DND-41 (cell line): ENCODE measurements around the gene TPGS2.

Source experiments
- ATAC-seq: fragments of 200-7000 bp; cut with Tn5 transposase; 3 replicates; pipeline ENCODE4 v1.9.1; 2021; ENCODE audit warnings: low read depth; ENCODE audit not compliant: insufficient read depth
- DNase-seq: peaks from one replicate; pipeline ENCODE4 v3.0.0-alpha.2; 2020
- H2AFZ ChIP-seq: 2 replicates; pipeline ENCODE4 v1.6.0; 2012; ENCODE audit warnings: low read depth, low read length
- H3K27ac ChIP-seq: 2 replicates; pipeline ENCODE4 v1.5.1; 2012; ENCODE audit warnings: low read length, inconsistent platforms
- H3K27me3 ChIP-seq: fragments of 200-600 bp; sonication (generic); 2 replicates; pipeline ENCODE4 v1.6.0; 2012; ENCODE audit warnings: low read length, mild to moderate bottlenecking, inconsistent platforms; ENCODE audit not compliant: insufficient read depth, poor library complexity
- H3K36me3 ChIP-seq: 2 replicates; pipeline ENCODE4 v1.5.1; 2012; ENCODE audit warnings: low read length, inconsistent platforms; ENCODE audit not compliant: insufficient read depth
- H3K4me1 ChIP-seq: 2 replicates; pipeline ENCODE4 v1.5.1; 2012; ENCODE audit warnings: mild to moderate bottlenecking, low read length; ENCODE audit not compliant: insufficient read depth
- H3K4me2 ChIP-seq: 2 replicates; pipeline ENCODE4 v1.6.0; 2012; ENCODE audit warnings: mild to moderate bottlenecking, moderate library complexity, low read length, inconsistent platforms; ENCODE audit not compliant: insufficient read depth
- H3K4me3 ChIP-seq, 2 experiments: fragments of 200-600 bp in 1 of 2; shearing (Covaris generic) in 1 of 2; 2 replicates each; pipeline ENCODE4 v1.5.1; 2012 to 2016; ENCODE audit warnings: inconsistent platforms in 2 of 2, low read length in 2 of 2, mild to moderate bottlenecking in 2 of 2, low read depth in 1 of 2, moderate library complexity in 1 of 2
- H3K79me2 ChIP-seq: 2 replicates; pipeline ENCODE4 v1.6.0; 2012; ENCODE audit warnings: low read length, inconsistent platforms; ENCODE audit not compliant: insufficient read depth
- H3K9ac ChIP-seq: 2 replicates; pipeline ENCODE4 v1.6.0; 2012; ENCODE audit warnings: low read depth, mild to moderate bottlenecking, inconsistent platforms, low read length, moderate library complexity
- H3K9me3 ChIP-seq: 2 replicates; pipeline ENCODE4 v1.5.1; 2012; ENCODE audit warnings: low read length, moderate library complexity, mild to moderate bottlenecking, inconsistent platforms; ENCODE audit not compliant: insufficient read depth, severe bottlenecking
- H4K20me1 ChIP-seq: 2 replicates; pipeline ENCODE4 v1.6.0; 2012; ENCODE audit warnings: low read length; ENCODE audit not compliant: insufficient read depth
- EZH2 ChIP-seq: IDR thresholded peaks from 3 replicates; pipeline ENCODE4 v1.6.1; 2012; ENCODE audit warnings: borderline replicate concordance, low read depth, mild to moderate bottlenecking, moderate library complexity, low read length, inconsistent platforms; ENCODE audit not compliant: severe bottlenecking
- TF ChIP-seq, protein P1 (sequence below): IDR thresholded peaks from 2 replicates; pipeline ENCODE4 v1.5.1; 2012; ENCODE audit warnings: borderline replicate concordance, low read length, moderate library complexity, mild to moderate bottlenecking; ENCODE audit not compliant: poor library complexity, severe bottlenecking; ENCODE audit errors: extremely low read depth

Gene TPGS2

GRCh38 chr18:36813101-36813775, 15.6 kb downstream of the TPGS2 start:
- no peaks in the 10 kb centered on the region for H3K27me3 ChIP-seq
- peaks cover 14% of the 10 kb centered on the region for H3K79me2 ChIP-seq
- H3K4me3 ChIP-seq = no peak overlapping the region
- no peak overlapping the region for H2AFZ ChIP-seq
- H3K36me3 ChIP-seq = peaks cover 84% of the 10 kb centered on the region
- H3K9ac ChIP-seq = no peak overlapping the region
- no peak overlapping the region for H3K27ac ChIP-seq
- ATAC-seq (no peak), DNase-seq (no peak)
- TF ChIP-seq, protein P1, sequence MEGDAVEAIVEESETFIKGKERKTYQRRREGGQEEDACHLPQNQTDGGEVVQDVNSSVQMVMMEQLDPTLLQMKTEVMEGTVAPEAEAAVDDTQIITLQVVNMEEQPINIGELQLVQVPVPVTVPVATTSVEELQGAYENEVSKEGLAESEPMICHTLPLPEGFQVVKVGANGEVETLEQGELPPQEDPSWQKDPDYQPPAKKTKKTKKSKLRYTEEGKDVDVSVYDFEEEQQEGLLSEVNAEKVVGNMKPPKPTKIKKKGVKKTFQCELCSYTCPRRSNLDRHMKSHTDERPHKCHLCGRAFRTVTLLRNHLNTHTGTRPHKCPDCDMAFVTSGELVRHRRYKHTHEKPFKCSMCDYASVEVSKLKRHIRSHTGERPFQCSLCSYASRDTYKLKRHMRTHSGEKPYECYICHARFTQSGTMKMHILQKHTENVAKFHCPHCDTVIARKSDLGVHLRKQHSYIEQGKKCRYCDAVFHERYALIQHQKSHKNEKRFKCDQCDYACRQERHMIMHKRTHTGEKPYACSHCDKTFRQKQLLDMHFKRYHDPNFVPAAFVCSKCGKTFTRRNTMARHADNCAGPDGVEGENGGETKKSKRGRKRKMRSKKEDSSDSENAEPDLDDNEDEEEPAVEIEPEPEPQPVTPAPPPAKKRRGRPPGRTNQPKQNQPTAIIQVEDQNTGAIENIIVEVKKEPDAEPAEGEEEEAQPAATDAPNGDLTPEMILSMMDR = no peak
- TF ChIP-seq EZH2 = no peak
- H3K9me3 ChIP-seq = no peaks in the 10 kb centered on the region
- no peak overlapping the region for H3K4me2 ChIP-seq
- H3K4me1 ChIP-seq = no peaks in the 10 kb centered on the region
- peaks cover 35% of the 10 kb centered on the region for H4K20me1 ChIP-seq

- H3K4me1 ChIP-seq = no peaks in the 10 kb centered on the region
- no peak overlapping the region for H3K4me3 ChIP-seq
- no peak for DNase-seq
- no peak for ATAC-seq
- no peak overlapping the region for H3K9ac ChIP-seq
- no peak overlapping the region for H2AFZ ChIP-seq
- H3K27ac ChIP-seq = no peak overlapping the region
- TF ChIP-seq, protein P1 = no peak
- no peak for TF ChIP-seq EZH2
- H4K20me1 ChIP-seq = peaks cover 39% of the 10 kb centered on the region
- no peaks in the 10 kb centered on the region for H3K9me3 ChIP-seq
- peaks cover 14% of the 10 kb centered on the region for H3K79me2 ChIP-seq
- H3K27me3 ChIP-seq = no peaks in the 10 kb centered on the region
- H3K36me3 ChIP-seq = peaks cover 84% of the 10 kb centered on the region
- H3K4me2 ChIP-seq = no peak overlapping the region
These were observed 16.1 kb downstream of the TPGS2 start for GRCh38 chr18:36812678-36813077.

DNA sequence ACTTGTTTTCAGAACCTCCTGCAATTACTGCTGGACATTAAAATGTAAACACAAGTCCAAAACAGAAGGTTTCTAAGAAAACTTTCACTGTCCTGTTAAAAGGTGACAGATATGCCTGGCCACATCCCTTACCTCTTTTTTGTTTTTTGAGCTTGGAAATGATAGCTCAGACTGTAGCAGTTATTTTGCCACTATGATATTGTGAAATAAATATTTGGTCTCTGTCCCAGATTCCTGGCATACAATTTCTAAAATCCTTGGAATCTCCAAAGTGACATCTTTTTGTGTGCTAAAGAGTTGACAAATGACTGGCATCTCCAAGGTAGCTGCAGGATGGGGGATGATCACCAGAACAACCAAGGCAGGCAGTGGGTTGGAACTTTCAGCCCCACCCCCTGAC, 16.8 kb downstream of the TPGS2 start:
- no peak overlapping the region for H3K9ac ChIP-seq
- H3K4me2 ChIP-seq = no peak overlapping the region
- no peak for DNase-seq
- peaks cover 12% of the 10 kb centered on the region for H3K79me2 ChIP-seq
- H2AFZ ChIP-seq = no peak overlapping the region
- H3K27ac ChIP-seq = no peak overlapping the region
- no peaks in the 10 kb centered on the region for H3K9me3 ChIP-seq
- no peak for ATAC-seq
- H3K4me1 ChIP-seq = no peaks in the 10 kb centered on the region
- no peaks in the 10 kb centered on the region for H3K27me3 ChIP-seq
- peaks cover 84% of the 10 kb centered on the region for H3K36me3 ChIP-seq
- H4K20me1 ChIP-seq = peaks cover 38% of the 10 kb centered on the region
- no peak overlapping the region for H3K4me3 ChIP-seq
- TF ChIP-seq, protein P1 = no peak
- no peak for TF ChIP-seq EZH2
